CD4-positive, alpha-beta T cell (primary cell): ENCODE data around the gene FGF19. TPM values are rescaled to one million over a fixed set of nuclear protein-coding genes. Genes with fewer than 3 reads are reported as not detected.
"Not testable (repeated sequence)": the region's sequence is repeated elsewhere in the genome, so short reads cannot be mapped to it uniquely, and the experiment has no call there.

Experiments
- ATAC-seq: fragments of 200-7000 bp; cut with Tn5 transposase; one replicate; pipeline ENCODE4 v1.10.0; 2022; ENCODE audit warnings: mild to moderate bottlenecking; ENCODE audit not compliant: poor library complexity
- CTCF ChIA-PET: fragments of 350-600 bp; sonication (Branson Sonifier 250); formaldehyde crosslinking; loops from one replicate; lab custom pipeline; 2021; ENCODE audit warnings: antibody characterized with exemption, inconsistent platforms; lab: Charles Lee
- POLR2A ChIA-PET: fragments of 350-600 bp; sonication (Branson Sonifier 250); formaldehyde crosslinking; loops from one replicate; lab custom pipeline; 2021; ENCODE audit warnings: antibody characterized with exemption, inconsistent platforms; lab: Charles Lee
- DNase-seq, 14 experiments: peaks; one replicate each; pipeline ENCODE4 v3.0.0-alpha.2; 2013 to 2020; ENCODE audit warnings: mixed read lengths in 2 of 14
- H3K27ac ChIP-seq, 2 donors: one replicate each; pipeline versions ENCODE4 v1.5.1 to v1.7.0; 2013; ENCODE audit warnings: low read length in 2 of 2, low read depth in 1 of 2, mild to moderate bottlenecking in 1 of 2
- H3K27me3 ChIP-seq, 2 experiments: 1 replicate in 1 of 2; 2 replicates in 1 of 2; pipeline versions ENCODE4 v1.6.1 to v1.7.0; 2013; ENCODE audit warnings: low read length in 2 of 2, control low read depth in 1 of 2, mild to moderate bottlenecking in 1 of 2, moderate library complexity in 1 of 2; ENCODE audit not compliant: insufficient read depth in 2 of 2, control insufficient read depth in 1 of 2
- H3K36me3 ChIP-seq: one replicate; pipeline ENCODE4 v1.6.1; 2013; ENCODE audit warnings: low read length, control low read depth; ENCODE audit not compliant: insufficient read depth
- H3K4me1 ChIP-seq: one replicate; pipeline ENCODE4 v1.6.1; 2013; ENCODE audit warnings: low read length, control low read depth; ENCODE audit not compliant: insufficient read depth
- H3K4me3 ChIP-seq: one replicate; pipeline ENCODE4 v1.5.1; 2013; ENCODE audit warnings: mild to moderate bottlenecking, low read length, moderate library complexity
- H3K9me3 ChIP-seq, 2 experiments: 1 replicate in 1 of 2; 2 replicates in 1 of 2; pipeline versions ENCODE4 v1.6.1 to v1.7.0; 2013; ENCODE audit warnings: low read length in 2 of 2, mild to moderate bottlenecking in 2 of 2, control low read depth in 1 of 2, moderate library complexity in 1 of 2; ENCODE audit not compliant: control insufficient read depth in 1 of 2, insufficient read depth in 1 of 2
- H3K27ac Mint-ChIP-seq: one replicate; pipeline ENCODE4 v1.8.0; 2020; ENCODE audit warnings: mixed read lengths
- H3K27me3 Mint-ChIP-seq: one replicate; pipeline ENCODE4 v1.8.0; 2021; ENCODE audit warnings: mixed read lengths
- H3K36me3 Mint-ChIP-seq: one replicate; pipeline ENCODE4 v1.8.0; 2021; ENCODE audit warnings: low read depth, mixed read lengths
- H3K4me1 Mint-ChIP-seq: one replicate; pipeline ENCODE4 v1.8.0; 2021; ENCODE audit warnings: low read depth, mixed read lengths
- H3K4me3 Mint-ChIP-seq: one replicate; pipeline ENCODE4 v1.8.0; 2020; ENCODE audit warnings: mild to moderate bottlenecking, mixed read lengths
- H3K9me3 Mint-ChIP-seq: one replicate; pipeline ENCODE4 v1.8.0; 2020; ENCODE audit warnings: mixed read lengths
- intact Hi-C, 2 experiments: fragments of 100-400 bp; cut with DNase I in 1 of 2; cut with micrococcal nuclease in 1 of 2; formaldehyde crosslinking; loops; one replicate each; pipeline versions ENCODE4 v1.15.1 to v1.9.0; 2023 to 2025; cut with DNase I, micrococcal nuclease
- total RNA-seq, 174 experiments: library from RNA in 2 of 174; stranded (reverse) in 2 of 174; gene quantifications; one replicate each; pipeline ENCODE4 v1.2.3 and lab custom pipeline; 2021 to 2026
- TF ChIP-seq, protein P1 (sequence below): fragments of 200-600 bp; IDR thresholded peaks from one replicate; pipeline ENCODE4 v1.8.0; 2022; ENCODE audit warnings: antibody characterized with exemption, mild to moderate bottlenecking

FGF19 gene
- total RNA-seq, 2 experiments from 2014 or later: not detected

GRCh38 chr11:69696749-69697468 lies 6.9 kb downstream of the FGF19 start:
- H3K4me1 ChIP-seq: peaks cover under 1% of the 10 kb centered on the region
- no peak overlapping the region for H3K27ac ChIP-seq
- CTCF ChIA-PET: no interaction called here
- TF ChIP-seq, protein P1, sequence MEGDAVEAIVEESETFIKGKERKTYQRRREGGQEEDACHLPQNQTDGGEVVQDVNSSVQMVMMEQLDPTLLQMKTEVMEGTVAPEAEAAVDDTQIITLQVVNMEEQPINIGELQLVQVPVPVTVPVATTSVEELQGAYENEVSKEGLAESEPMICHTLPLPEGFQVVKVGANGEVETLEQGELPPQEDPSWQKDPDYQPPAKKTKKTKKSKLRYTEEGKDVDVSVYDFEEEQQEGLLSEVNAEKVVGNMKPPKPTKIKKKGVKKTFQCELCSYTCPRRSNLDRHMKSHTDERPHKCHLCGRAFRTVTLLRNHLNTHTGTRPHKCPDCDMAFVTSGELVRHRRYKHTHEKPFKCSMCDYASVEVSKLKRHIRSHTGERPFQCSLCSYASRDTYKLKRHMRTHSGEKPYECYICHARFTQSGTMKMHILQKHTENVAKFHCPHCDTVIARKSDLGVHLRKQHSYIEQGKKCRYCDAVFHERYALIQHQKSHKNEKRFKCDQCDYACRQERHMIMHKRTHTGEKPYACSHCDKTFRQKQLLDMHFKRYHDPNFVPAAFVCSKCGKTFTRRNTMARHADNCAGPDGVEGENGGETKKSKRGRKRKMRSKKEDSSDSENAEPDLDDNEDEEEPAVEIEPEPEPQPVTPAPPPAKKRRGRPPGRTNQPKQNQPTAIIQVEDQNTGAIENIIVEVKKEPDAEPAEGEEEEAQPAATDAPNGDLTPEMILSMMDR: no peak
- no peaks in the 10 kb centered on the region for H3K9me3 ChIP-seq
- H3K27ac Mint-ChIP-seq: no peak overlapping the region
- no peaks in the 10 kb centered on the region for H3K36me3 ChIP-seq
- no peak overlapping the region for H3K4me3 Mint-ChIP-seq
- POLR2A ChIA-PET: no interaction called here
- H3K36me3 Mint-ChIP-seq: no peaks in the 10 kb centered on the region
- peaks cover 47 to 53% of the 10 kb centered on the region in 2 experiments for H3K27me3 ChIP-seq
- H3K9me3 Mint-ChIP-seq: peaks cover 4% of the 10 kb centered on the region
- ATAC-seq (no peak), DNase-seq (no peak)
- H3K4me3 ChIP-seq: no peak overlapping the region
- H3K4me1 Mint-ChIP-seq: no peaks in the 10 kb centered on the region
- intact Hi-C loops: no loop called here
- H3K27me3 Mint-ChIP-seq: peaks cover 85% of the 10 kb centered on the region

DNA sequence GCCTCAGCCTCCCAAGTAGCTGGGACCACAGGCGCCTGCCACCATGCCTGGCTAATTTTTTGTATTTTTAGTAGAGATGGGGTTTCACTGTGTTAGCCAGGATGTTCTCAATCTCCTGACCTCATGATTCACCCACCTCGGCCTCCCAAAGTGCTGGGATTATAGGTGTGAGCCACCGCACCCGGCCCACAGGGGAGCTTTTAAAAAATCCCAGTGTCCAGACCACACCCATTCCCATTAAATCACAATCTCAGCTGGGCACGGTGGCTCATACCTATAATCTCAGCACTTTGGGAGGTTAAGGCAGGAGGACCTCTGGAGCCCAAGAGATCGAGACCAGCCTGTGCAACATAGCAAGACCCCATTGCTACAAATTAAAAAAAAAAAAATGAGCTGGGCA lies 7.8 kb downstream of the FGF19 start:
- H3K27ac Mint-ChIP-seq, ATAC-seq, H3K27ac ChIP-seq, H3K4me1 Mint-ChIP-seq, H3K4me3 ChIP-seq, DNase-seq, POLR2A ChIA-PET, intact Hi-C loops, H3K4me1 ChIP-seq, H3K9me3 Mint-ChIP-seq, H3K4me3 Mint-ChIP-seq, H3K9me3 ChIP-seq, CTCF ChIA-PET, H3K36me3 ChIP-seq, H3K36me3 Mint-ChIP-seq: not testable (repeated sequence)
- peaks cover 44 to 45% of the 10 kb centered on the region in 2 experiments for H3K27me3 ChIP-seq
- H3K27me3 Mint-ChIP-seq: peaks cover 88% of the 10 kb centered on the region

DNA sequence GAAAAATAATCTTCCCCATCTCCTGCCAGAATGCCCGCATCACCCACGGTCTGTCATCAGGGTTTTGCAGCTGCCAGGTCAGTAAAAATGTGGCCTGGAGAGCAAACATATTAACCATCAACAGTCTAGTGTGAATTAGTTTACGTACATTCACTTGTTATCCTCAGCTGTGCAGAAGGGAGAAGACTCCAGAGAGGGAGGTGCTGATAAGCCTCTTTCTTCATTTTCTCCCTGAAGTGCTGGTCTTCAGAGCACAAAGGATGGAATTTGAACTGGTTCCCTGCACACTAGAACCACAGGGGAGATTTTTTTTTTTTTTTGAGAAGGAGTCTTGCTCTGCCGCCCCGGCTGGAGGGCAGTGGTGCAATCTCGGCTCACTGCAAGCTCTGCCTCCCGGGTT lies 8.2 kb downstream of the FGF19 start:
- DNase-seq: no peak
- Histone ChIP-seq H3K9me3 (no peaks in the 10 kb centered on the region), H3K36me3 (no peaks in the 10 kb centered on the region), H3K27me3 (peaks cover 40 to 41% of the 10 kb centered on the region in 2 experiments), H3K27ac (no peak overlapping the region), H3K4me1 (no peaks in the 10 kb centered on the region), H3K4me3 (no peak overlapping the region)
- TF ChIP-seq, protein P1: no peak
- peaks cover 88% of the 10 kb centered on the region for H3K27me3 Mint-ChIP-seq
- H3K27ac Mint-ChIP-seq: no peak overlapping the region
- no peak overlapping the region for H3K4me3 Mint-ChIP-seq
- H3K9me3 Mint-ChIP-seq: peaks cover 4% of the 10 kb centered on the region
- ChIA-PET CTCF (no interaction called here), POLR2A (no interaction called here)
- no peak for ATAC-seq
- no peaks in the 10 kb centered on the region for H3K4me1 Mint-ChIP-seq
- H3K36me3 Mint-ChIP-seq: no peaks in the 10 kb centered on the region
- intact Hi-C loops: no loop called here

DNA sequence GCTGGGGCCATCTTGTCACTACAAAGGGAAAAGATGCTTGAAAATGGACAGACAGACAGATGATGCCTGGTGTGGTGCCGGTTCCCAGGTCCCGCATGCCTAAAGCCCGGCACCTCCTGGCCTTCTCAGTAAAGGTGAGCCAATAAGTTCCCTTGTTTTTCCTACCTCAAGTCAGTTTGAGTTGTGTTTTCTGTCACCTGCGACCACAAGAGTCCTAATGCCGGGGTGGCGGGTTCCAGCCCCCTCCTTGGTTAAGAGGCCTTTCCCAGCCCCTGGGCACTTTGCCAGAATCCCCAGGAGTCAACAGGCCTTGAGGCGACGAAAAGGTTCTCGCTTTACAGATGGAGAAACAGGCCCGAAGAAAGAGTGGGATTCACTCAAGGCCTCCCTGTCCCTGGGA lies 9.0 kb downstream of the FGF19 start:
- Histone ChIP-seq H3K4me3 (no peak overlapping the region), H3K27me3 (peaks cover 34 to 36% of the 10 kb centered on the region in 2 experiments), H3K27ac (no peak overlapping the region), H3K36me3 (no peaks in the 10 kb centered on the region), H3K4me1 (no peaks in the 10 kb centered on the region), H3K9me3 (no peaks in the 10 kb centered on the region)
- intact Hi-C loops: no loop called here
- ATAC-seq: no peak
- CTCF ChIA-PET: no interaction called here
- H3K27me3 Mint-ChIP-seq: peaks cover 84% of the 10 kb centered on the region
- no peak overlapping the region for H3K4me3 Mint-ChIP-seq
- H3K36me3 Mint-ChIP-seq: no peaks in the 10 kb centered on the region
- POLR2A ChIA-PET: no interaction called here
- no peak overlapping the region for H3K27ac Mint-ChIP-seq
- peaks cover 4% of the 10 kb centered on the region for H3K9me3 Mint-ChIP-seq
- no peaks in the 10 kb centered on the region for H3K4me1 Mint-ChIP-seq
- TF ChIP-seq, protein P1: no peak
- no peak for DNase-seq
